ENCODE measurements around the gene EFCAB10.
A peak's percentile ranks its signal among the peaks of the same experiment; 100 is the strongest.
"Not testable (repeated sequence)": the region's sequence is repeated elsewhere in the genome, so short reads cannot be mapped to it uniquely, and the experiment has no call there.

The EFCAB10 gene

GRCh38 chr7:105530546-105530945, 50.7 kb downstream of the EFCAB10 start:
- DNase-seq (ENCODE audit: low spot score) = no peak

DNA sequence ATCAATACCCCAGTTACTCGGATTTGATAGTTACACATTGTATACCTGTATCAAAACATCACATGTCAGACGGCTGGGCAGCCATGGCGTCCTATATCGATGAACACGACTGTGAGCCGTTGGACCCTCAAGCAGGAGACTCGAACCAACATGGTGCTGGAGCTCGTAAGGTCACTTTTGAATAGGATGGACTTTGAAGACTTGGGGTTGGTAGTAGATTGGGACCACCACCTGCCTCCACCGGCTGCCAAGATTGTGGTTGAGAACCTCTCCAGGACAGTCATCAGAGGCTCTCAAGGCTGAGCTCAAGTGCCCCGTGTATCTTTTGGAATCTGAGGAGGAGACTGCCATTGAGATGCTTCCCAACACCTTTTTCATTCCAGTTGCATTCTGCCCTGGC, 51.2 kb downstream of the EFCAB10 start:
- no peak for DNase-seq (ENCODE audit: low spot score)

DNA sequence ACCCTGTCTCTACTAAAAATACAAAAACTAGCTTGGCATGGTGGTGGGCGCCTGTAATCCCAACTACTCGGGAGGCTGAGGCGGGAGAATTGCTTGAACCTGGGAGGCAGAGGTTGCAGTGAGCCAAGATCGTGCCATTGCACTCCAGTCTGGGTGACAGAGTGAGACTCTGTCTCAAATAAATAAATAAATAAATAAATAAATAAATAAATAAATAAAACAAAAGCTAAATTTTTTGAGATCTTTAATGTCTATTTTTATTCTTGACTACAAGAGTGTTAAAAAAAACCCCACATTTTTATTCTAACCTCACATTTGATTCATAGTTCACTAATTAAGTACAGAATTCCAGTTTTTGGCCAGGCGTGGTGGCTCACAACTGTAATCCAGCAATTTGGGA, 53.6 kb downstream of the EFCAB10 start:
- DNase-seq (ENCODE audit: low spot score) = not testable (repeated sequence)

DNA sequence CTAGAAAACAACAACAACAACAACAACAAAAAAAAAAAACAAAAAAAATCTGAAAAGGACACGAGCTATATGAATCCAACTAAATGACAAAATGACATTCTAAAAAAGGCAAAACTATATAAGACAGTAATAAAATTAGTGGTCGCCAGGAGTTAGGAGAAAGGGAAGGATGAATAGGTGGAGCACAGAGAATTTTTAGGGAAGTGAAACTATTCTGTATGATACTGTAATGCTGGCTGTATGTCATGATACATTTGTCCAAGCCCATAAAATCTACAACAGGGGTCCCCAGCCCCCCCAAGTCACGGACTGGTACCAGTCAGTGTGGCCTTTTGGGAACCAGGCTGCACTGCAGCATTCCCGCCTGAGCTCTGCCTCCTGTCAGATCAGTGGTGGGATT, 56.5 kb downstream of the EFCAB10 start:
- no peak for DNase-seq (ENCODE audit: low spot score)

DNA sequence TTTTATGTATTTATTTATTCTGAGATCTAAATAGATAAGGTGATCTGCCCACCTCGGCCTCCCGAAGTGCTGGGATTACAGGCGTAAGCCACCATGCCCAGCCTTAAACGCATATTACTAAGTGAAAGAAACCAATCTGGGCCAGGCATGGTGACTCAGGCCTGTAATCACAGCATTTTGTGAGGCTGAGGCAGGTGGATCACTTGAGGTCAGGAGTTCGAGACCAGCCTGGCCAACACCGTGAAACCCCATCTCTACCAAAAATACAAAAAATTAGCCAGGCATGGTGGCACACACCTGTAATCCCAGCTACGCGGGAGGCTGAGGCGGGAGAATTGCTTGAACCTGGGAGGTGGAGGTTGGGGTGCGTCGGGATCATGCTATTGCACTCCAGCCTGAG, 56.9 kb downstream of the EFCAB10 start:
- not testable (repeated sequence) for DNase-seq (ENCODE audit: low spot score)

- peak; percentile 87 for DNase-seq (ENCODE audit: low spot score)
These were observed 59.4 kb downstream of the EFCAB10 start, which contains the start of gene PUS7 for GRCh38 chr7:105521717-105522463. TSS of gene PUS7 (minus strand) at chr7:105522271. CDS start at chr7:105508512, 13,759 bp downstream.

DNA sequence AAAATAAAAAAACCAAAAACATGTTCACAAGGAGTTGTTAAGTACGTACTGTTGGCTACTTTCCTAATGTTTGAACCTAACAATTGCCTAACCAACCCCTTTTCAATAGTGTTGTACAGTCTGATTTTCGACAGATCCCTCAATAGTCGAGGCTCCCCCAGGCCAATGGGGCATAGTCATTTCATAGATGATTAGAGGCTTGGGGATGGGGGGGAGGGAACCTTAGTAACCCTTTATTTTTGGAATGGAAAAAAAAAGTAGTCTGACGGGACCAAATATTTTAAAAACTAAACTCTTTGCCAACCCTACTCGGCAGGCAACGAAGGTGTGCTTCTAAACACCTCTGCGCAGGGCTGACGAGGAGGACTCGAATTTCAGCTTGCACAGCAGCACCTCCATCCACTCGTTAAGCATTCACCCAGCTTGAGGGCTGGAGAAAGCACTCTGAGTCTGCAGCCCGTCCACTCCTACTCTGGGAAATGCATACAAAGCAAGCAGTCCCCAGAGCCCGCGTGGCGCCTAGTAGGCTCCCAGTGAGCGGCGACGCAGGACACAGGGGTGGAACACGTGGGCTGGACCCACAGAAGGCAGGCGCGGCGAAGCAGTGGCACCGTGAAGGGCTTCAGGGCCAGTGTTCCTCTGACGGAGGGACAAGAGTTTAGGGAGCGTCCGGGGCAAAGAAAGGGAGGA, 60.1 kb downstream of the EFCAB10 start:
- peak; percentile 45 for DNase-seq (ENCODE audit: low spot score)

GRCh38 chr7:105520620-105521019, 60.7 kb downstream of the EFCAB10 start:
- DNase-seq (ENCODE audit: low spot score) = not testable (repeated sequence)

- no peak for DNase-seq (ENCODE audit: low spot score)
These were observed 61.9 kb downstream of the EFCAB10 start for GRCh38 chr7:105519353-105519752.

DNA sequence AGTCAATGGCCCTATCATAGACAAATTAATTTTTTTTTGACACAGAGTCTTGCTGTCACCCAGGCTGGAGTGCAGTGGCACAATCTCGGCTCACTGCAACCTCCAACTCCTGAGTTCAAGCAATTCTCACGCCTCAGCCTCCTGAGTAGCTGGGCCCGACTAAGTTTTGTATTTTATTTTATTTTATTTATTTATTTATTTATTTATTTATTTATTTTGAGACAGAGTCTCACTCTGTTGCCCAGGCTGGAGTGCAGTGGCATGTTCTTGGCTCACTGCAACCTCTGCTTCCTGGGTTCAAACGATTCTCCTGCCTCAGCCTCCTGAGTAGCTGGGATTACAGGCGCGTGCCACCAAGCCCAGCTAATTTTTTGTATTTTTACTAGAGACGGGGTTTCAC, 65.7 kb downstream of the EFCAB10 start:
- DNase-seq (ENCODE audit: low spot score) = not testable (repeated sequence)

Data from pons (tissue), 1 donor.